C4-2B (cell line): Measurements from ENCODE around the gene SLC2A13.

Source experiments
- ZFX ChIP-seq: fragments of 450-650 bp; IDR thresholded peaks from 2 replicates; pipeline ENCODE4 v1.6.1; 2017
- TF ChIP-seq, protein P1 (sequence below): fragments of 450-650 bp; conservative IDR thresholded peaks from 2 replicates; pipeline ENCODE4 v1.5.1; 2017; ENCODE audit warnings: mild to moderate bottlenecking

- TF ChIP-seq, protein P1, sequence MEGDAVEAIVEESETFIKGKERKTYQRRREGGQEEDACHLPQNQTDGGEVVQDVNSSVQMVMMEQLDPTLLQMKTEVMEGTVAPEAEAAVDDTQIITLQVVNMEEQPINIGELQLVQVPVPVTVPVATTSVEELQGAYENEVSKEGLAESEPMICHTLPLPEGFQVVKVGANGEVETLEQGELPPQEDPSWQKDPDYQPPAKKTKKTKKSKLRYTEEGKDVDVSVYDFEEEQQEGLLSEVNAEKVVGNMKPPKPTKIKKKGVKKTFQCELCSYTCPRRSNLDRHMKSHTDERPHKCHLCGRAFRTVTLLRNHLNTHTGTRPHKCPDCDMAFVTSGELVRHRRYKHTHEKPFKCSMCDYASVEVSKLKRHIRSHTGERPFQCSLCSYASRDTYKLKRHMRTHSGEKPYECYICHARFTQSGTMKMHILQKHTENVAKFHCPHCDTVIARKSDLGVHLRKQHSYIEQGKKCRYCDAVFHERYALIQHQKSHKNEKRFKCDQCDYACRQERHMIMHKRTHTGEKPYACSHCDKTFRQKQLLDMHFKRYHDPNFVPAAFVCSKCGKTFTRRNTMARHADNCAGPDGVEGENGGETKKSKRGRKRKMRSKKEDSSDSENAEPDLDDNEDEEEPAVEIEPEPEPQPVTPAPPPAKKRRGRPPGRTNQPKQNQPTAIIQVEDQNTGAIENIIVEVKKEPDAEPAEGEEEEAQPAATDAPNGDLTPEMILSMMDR, result no peak
- TF ChIP-seq ZFX, result no peak
These were observed 105.0 kb downstream of the SLC2A13 start for GRCh38 chr12:40000884-40001283.
